Astrocyte (in vitro differentiated cells and primary cell): ENCODE measurements around the gene SMARCC2. TPM values are rescaled to one million over a fixed set of nuclear protein-coding genes. Genes with fewer than 3 reads are reported as not detected.

Experiments
- DNase-seq: peaks from one replicate; pipeline ENCODE4 v3.0.0-alpha.2; 2010; ENCODE audit warnings: low read depth
- FAIRE-seq: peaks from 2 replicates; lab custom pipeline; 2011; peaks lifted over from hg19 to GRCh38; lab: Jason Lieb, UNC
- H2AFZ ChIP-seq: 2 replicates; pipeline ENCODE4 v1.6.0; 2012; ENCODE audit warnings: low read depth, low read length, inconsistent platforms
- H3K27ac ChIP-seq: 2 replicates; pipeline ENCODE4 v1.5.1; 2011; ENCODE audit warnings: low read depth, low read length, inconsistent platforms
- H3K27me3 ChIP-seq: 2 replicates; pipeline ENCODE4 v1.6.0; 2011; ENCODE audit warnings: low read length, inconsistent platforms; ENCODE audit not compliant: insufficient read depth
- H3K36me3 ChIP-seq: 2 replicates; pipeline ENCODE4 v1.5.1; 2011; ENCODE audit warnings: low read length, inconsistent platforms; ENCODE audit not compliant: insufficient read depth
- H3K4me1 ChIP-seq: 2 replicates; pipeline ENCODE4 v1.5.1; 2011; ENCODE audit warnings: low read length, inconsistent platforms; ENCODE audit not compliant: insufficient read depth
- H3K4me2 ChIP-seq: 2 replicates; pipeline ENCODE4 v1.6.0; 2012; ENCODE audit warnings: low read length, inconsistent platforms
- H3K4me3 ChIP-seq: 2 replicates; pipeline ENCODE4 v1.5.1; 2011; ENCODE audit warnings: low read depth, mild to moderate bottlenecking, low read length, inconsistent platforms; ENCODE audit not compliant: insufficient read depth
- H3K79me2 ChIP-seq: 2 replicates; pipeline ENCODE4 v1.6.0; 2012; ENCODE audit warnings: mild to moderate bottlenecking, low read length, inconsistent platforms; ENCODE audit not compliant: insufficient read depth
- H3K9ac ChIP-seq: 2 replicates; pipeline ENCODE4 v1.6.0; 2012; ENCODE audit warnings: mild to moderate bottlenecking, low read length, inconsistent platforms
- H3K9me3 ChIP-seq: 2 replicates; pipeline ENCODE4 v1.5.1; 2012; ENCODE audit warnings: low read depth, mild to moderate bottlenecking, low read length, inconsistent platforms; ENCODE audit not compliant: insufficient read depth
- H4K20me1 ChIP-seq: 2 replicates; pipeline ENCODE4 v1.6.0; 2012; ENCODE audit warnings: low read length, inconsistent platforms; ENCODE audit not compliant: insufficient read depth
- H3K27ac Mint-ChIP-seq: one replicate; pipeline ENCODE4 v1.8.0; 2021; ENCODE audit warnings: mild to moderate bottlenecking, mixed read lengths; ENCODE audit not compliant: unreplicated experiment
- H3K27me3 Mint-ChIP-seq: one replicate; pipeline ENCODE4 v1.8.0; 2021; ENCODE audit warnings: low read depth, mixed read lengths; ENCODE audit not compliant: unreplicated experiment
- H3K36me3 Mint-ChIP-seq: one replicate; pipeline ENCODE4 v1.8.0; 2021; ENCODE audit warnings: low read depth, mixed read lengths; ENCODE audit not compliant: unreplicated experiment
- H3K4me1 Mint-ChIP-seq: one replicate; pipeline ENCODE4 v1.8.0; 2021; ENCODE audit warnings: low read depth, mixed read lengths; ENCODE audit not compliant: unreplicated experiment
- H3K4me3 Mint-ChIP-seq: one replicate; pipeline ENCODE4 v1.8.0; 2021; ENCODE audit warnings: mild to moderate bottlenecking, moderate library complexity, mixed read lengths; ENCODE audit not compliant: unreplicated experiment
- H3K9me3 Mint-ChIP-seq: one replicate; pipeline ENCODE4 v1.8.0; 2021; ENCODE audit warnings: mild to moderate bottlenecking, mixed read lengths; ENCODE audit not compliant: unreplicated experiment
- EZH2 ChIP-seq: IDR thresholded peaks from 2 replicates; pipeline ENCODE4 v1.6.1; 2012; ENCODE audit warnings: mild to moderate bottlenecking, low read length, inconsistent platforms; ENCODE audit not compliant: insufficient read depth
- total RNA-seq: library from RNA; stranded (reverse); gene quantifications from 2 replicates; pipeline ENCODE4 v1.2.1, GENCODE V29; 2021
- TF ChIP-seq, protein P1 (sequence below): IDR thresholded peaks from 2 replicates; pipeline ENCODE4 v1.5.1; 2011; ENCODE audit warnings: low read depth, mild to moderate bottlenecking, inconsistent platforms, low read length, moderate library complexity; ENCODE audit not compliant: insufficient read depth

SMARCC2 gene
- total RNA-seq, 1 donor from 2014 or later, result 57.6 TPM

DNA sequence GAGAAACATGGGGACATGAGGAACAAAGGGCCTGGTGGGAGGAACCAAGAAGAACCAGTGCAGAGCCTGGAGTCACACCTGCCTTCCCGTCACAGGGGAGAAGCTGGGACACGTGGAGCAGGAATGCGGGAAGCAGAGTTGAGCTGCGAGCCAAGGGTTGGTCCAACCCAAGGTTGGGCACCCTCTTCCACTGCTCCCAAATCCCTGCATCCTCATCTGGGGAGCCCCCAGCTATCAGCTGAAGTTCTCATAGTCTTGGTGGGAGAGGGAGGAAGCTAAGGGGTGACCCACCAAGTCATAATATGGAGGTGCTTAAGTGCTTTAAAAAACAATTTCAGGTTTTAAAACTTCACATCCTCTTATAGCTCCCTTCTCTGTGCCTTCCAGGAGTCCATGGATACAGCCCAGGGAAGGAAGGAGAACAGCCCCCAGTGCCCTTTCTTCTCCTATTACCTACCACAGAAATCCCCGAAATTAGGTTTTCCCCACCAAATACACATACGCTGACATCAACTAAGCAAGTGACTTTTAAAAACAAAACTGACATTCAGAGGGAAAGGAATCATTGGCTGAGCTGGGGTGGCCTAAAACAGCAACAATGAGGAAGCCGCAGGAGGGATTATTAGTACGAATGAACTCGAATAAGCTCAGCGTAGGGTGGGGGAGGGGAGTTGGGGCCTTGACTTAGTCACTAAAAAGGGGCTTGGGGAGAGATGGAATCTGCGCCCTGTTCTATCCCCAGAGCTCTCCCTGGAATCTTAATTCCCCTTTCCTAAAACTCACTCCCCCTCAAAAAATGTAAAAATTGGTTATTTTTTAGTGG lies 26.6 kb downstream of the SMARCC2 start:
- Mint-ChIP-seq H3K27ac (no peak overlapping the region), H3K4me3 (peak overlapping the region; percentile 91), H3K36me3 (peaks cover 45% of the 10 kb centered on the region), H3K27me3 (no peaks in the 10 kb centered on the region), H3K4me1 (peaks cover 12% of the 10 kb centered on the region), H3K9me3 (no peaks in the 10 kb centered on the region)
- Histone ChIP-seq H3K4me3 (no peak overlapping the region), H3K4me1 (peaks cover 23% of the 10 kb centered on the region), H3K27ac (no peak overlapping the region), H4K20me1 (peaks cover 76% of the 10 kb centered on the region), H3K79me2 (peaks cover 44% of the 10 kb centered on the region), H2AFZ (no peak overlapping the region), H3K9me3 (no peaks in the 10 kb centered on the region), H3K27me3 (no peaks in the 10 kb centered on the region), H3K9ac (peak overlapping the region; percentile 43), H3K4me2 (peak overlapping the region; percentile 99), H3K36me3 (peaks cover 47% of the 10 kb centered on the region)
- TF ChIP-seq EZH2, result no peak
- TF ChIP-seq, protein P1, sequence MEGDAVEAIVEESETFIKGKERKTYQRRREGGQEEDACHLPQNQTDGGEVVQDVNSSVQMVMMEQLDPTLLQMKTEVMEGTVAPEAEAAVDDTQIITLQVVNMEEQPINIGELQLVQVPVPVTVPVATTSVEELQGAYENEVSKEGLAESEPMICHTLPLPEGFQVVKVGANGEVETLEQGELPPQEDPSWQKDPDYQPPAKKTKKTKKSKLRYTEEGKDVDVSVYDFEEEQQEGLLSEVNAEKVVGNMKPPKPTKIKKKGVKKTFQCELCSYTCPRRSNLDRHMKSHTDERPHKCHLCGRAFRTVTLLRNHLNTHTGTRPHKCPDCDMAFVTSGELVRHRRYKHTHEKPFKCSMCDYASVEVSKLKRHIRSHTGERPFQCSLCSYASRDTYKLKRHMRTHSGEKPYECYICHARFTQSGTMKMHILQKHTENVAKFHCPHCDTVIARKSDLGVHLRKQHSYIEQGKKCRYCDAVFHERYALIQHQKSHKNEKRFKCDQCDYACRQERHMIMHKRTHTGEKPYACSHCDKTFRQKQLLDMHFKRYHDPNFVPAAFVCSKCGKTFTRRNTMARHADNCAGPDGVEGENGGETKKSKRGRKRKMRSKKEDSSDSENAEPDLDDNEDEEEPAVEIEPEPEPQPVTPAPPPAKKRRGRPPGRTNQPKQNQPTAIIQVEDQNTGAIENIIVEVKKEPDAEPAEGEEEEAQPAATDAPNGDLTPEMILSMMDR, result no peak
- DNase-seq (no peak), FAIRE-seq (no peak)

DNA sequence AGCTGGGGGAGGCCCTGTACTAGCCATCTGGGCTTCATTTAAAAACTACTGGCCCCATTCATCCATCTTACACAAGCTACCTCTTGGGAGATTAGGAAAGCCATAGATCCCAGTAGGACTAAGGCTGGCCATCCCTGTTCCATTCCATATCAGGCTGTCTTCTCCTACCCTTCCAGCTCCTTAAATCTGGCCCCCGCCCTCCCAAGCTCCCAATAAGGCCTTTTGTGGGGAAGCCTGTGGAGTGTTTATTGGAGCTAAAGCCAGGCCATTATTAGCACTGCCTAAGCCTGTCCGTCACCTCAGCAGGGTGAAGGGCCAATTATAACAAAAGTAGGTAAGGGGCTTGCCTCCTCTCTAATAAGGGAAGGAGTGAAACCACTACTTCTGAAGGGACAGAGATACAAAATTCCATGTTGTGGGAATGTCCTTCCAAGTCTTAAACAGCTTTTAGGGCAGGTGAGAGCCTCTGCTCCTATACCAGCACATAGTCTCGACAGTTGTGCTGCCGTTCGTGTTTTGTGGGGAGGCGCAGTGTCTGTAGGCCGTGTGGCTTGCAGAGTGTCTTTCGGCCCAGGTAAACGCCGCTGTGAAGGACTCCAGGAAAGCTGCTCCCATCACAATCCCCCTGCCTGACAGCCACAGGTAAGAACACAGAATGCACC lies 27.5 kb downstream of the SMARCC2 start:
- Histone ChIP-seq H3K9me3 (no peaks in the 10 kb centered on the region), H2AFZ (no peak overlapping the region), H3K36me3 (peaks cover 47% of the 10 kb centered on the region), H3K27ac (no peak overlapping the region), H3K4me3 (no peak overlapping the region), H3K27me3 (no peaks in the 10 kb centered on the region), H3K4me1 (peaks cover 32% of the 10 kb centered on the region), H3K9ac (peak overlapping the region; percentile 99), H3K79me2 (peaks cover 44% of the 10 kb centered on the region), H4K20me1 (peaks cover 72% of the 10 kb centered on the region), H3K4me2 (peak overlapping the region; percentile 99)
- Mint-ChIP-seq H3K27ac (peak overlapping the region; percentile 81), H3K4me3 (peak overlapping the region; percentile 91), H3K36me3 (peaks cover 44% of the 10 kb centered on the region), H3K27me3 (no peaks in the 10 kb centered on the region), H3K9me3 (no peaks in the 10 kb centered on the region), H3K4me1 (peaks cover 17% of the 10 kb centered on the region)
- DNase-seq, result no peak
- no peak for TF ChIP-seq EZH2
- TF ChIP-seq, protein P1, result no peak
- FAIRE-seq, result no peak
